Ovary (tissue), 3 donors: ENCODE data around the gene RASAL2.

Experiments
- POLR2A ChIP-seq: fragments of 450-650 bp; IDR thresholded peaks from one replicate; pipeline ENCODE4 v1.6.1; 2017; ENCODE audit warnings: antibody characterized with exemption, mild to moderate bottlenecking, moderate library complexity
- TF ChIP-seq, protein P1 (sequence below), 3 donors: fragments of 450-650 bp in 2 of 3; fragments of 200-600 bp in 1 of 3; IDR thresholded peaks; one replicate each; pipeline versions ENCODE4 v1.5.1 to v1.8.0; 2016 to 2022; ENCODE audit warnings: antibody characterized with exemption in 3 of 3, mild to moderate bottlenecking in 1 of 3
- donor health status: DM: no; HTN: no; CAD: no.

DNA sequence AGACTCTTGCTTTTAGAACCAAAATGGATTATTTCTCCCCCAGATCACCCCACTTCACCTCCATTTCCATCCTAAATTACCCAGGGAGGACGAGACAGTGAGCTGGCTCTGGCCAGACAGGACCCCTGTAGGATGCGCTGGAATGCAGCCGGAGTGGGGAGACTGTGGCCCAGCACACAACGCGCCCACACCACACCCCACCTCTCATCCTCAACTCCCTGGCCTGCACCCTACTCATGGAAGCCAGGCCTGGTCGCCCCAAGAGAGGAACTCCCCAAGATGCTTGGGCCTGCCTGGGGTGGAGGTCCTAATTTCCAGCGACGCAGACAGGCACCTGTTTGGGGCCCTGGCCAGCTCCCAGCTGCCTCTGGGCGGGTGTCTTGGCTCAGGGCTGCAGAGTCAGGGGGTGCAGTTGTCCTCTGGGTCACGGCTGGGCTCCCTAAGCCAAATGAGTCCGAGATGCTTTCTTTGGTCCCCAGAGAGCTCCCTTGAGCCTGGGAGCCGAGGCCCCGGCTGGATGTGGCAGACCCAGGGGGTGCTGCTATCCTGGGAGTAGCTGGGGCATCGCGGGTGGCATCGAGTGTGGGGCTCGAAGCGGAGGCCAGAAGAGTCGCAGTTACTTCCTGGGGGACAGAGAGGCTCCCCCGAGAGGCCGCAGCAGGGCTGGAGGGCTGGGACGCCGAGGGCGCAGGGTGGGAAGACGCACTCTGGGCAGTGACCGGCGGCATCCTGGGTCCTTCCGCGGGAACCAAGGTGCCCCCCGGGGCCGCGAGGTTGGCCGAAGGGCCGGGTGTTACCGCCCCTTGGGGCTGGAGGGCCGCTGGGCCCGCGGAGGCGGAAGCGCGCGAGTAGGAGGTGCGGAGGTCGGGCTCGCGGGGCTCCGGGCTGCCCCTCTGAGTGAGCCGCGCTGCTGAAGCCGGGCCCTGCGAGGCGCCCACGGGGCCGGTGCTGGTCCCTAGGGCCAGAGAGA is 392.5 kb downstream of the RASAL2 start:
- TF ChIP-seq, protein P1, sequence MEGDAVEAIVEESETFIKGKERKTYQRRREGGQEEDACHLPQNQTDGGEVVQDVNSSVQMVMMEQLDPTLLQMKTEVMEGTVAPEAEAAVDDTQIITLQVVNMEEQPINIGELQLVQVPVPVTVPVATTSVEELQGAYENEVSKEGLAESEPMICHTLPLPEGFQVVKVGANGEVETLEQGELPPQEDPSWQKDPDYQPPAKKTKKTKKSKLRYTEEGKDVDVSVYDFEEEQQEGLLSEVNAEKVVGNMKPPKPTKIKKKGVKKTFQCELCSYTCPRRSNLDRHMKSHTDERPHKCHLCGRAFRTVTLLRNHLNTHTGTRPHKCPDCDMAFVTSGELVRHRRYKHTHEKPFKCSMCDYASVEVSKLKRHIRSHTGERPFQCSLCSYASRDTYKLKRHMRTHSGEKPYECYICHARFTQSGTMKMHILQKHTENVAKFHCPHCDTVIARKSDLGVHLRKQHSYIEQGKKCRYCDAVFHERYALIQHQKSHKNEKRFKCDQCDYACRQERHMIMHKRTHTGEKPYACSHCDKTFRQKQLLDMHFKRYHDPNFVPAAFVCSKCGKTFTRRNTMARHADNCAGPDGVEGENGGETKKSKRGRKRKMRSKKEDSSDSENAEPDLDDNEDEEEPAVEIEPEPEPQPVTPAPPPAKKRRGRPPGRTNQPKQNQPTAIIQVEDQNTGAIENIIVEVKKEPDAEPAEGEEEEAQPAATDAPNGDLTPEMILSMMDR (IDR thresholded peaks at IDR 0.05), result no peak
- TF ChIP-seq POLR2A, result no peak
